GM12878 (cell line): Measurements from ENCODE around the gene CADM2.
"Not testable (repeated sequence)": the region's sequence is repeated elsewhere in the genome, so short reads cannot be mapped to it uniquely, and the experiment has no call there.

Experiments
- BMI1 ChIP-seq: fragments of 450-650 bp; IDR thresholded peaks from 2 replicates; pipeline ENCODE4 v1.6.1; 2016; ENCODE audit warnings: mild to moderate bottlenecking, moderate library complexity, borderline replicate concordance
- CEBPB ChIP-seq, 2 experiments: fragments of 150-350 bp in 1 of 2; IDR thresholded peaks; 2 replicates each; pipeline ENCODE4 v1.6.1; 2012 to 2014; ENCODE audit warnings: low read depth in 2 of 2, low read length in 2 of 2, borderline replicate concordance in 1 of 2, inconsistent platforms in 1 of 2
- CHD4 ChIP-seq: fragments of 200-600 bp; sonication (generic); IDR thresholded peaks from 2 replicates; pipeline ENCODE4 v1.6.1; 2016; ENCODE audit warnings: mild to moderate bottlenecking
- CREM ChIP-seq: IDR thresholded peaks from 2 replicates; pipeline ENCODE4 v1.6.1; 2014; ENCODE audit warnings: antibody characterized with exemption, low read depth
- CTCF ChIP-seq, 3 experiments: IDR thresholded peaks in 2 of 3; conservative IDR thresholded peaks in 1 of 3; 2 replicates each; pipeline ENCODE4 v1.5.1; 2011; ENCODE audit warnings: low read depth in 3 of 3, low read length in 3 of 3, mild to moderate bottlenecking in 3 of 3, control low read depth in 2 of 3, moderate library complexity in 2 of 3, inconsistent platforms in 1 of 3, mixed read lengths in 1 of 3; ENCODE audit not compliant: control insufficient read depth in 2 of 3, insufficient read depth in 1 of 3; ENCODE audit errors: extremely low read depth in 1 of 3
- EZH2 ChIP-seq: IDR thresholded peaks from 2 replicates; pipeline ENCODE4 v1.6.1; 2012; ENCODE audit warnings: low read depth, mild to moderate bottlenecking, control low read depth, inconsistent platforms, low read length, borderline replicate concordance; ENCODE audit not compliant: control insufficient read depth
- GABPA ChIP-seq: IDR thresholded peaks from 2 replicates; pipeline ENCODE4 v1.6.1; 2014; ENCODE audit warnings: antibody characterized with exemption, low read depth, mild to moderate bottlenecking, inconsistent platforms
- NFYB ChIP-seq: IDR thresholded peaks from 2 replicates; pipeline ENCODE4 v1.6.1; 2011; ENCODE audit warnings: low read depth, mild to moderate bottlenecking, low read length, improper control_type of control experiment, moderate library complexity; ENCODE audit not compliant: insufficient read depth
- PKNOX1 ChIP-seq: fragments of 450-650 bp; IDR thresholded peaks from 2 replicates; pipeline ENCODE4 v1.6.1; 2016; ENCODE audit warnings: mild to moderate bottlenecking
- POLR2AphosphoS2 ChIP-seq: IDR thresholded peaks from 2 replicates; pipeline ENCODE4 v1.6.1; 2011; ENCODE audit warnings: low read depth, mild to moderate bottlenecking, low read length, improper control_type of control experiment, moderate library complexity
- USF2 ChIP-seq: IDR thresholded peaks from 2 replicates; pipeline ENCODE4 v1.6.1; 2011; ENCODE audit warnings: low read depth, low read length, improper control_type of control experiment, borderline replicate concordance
- YY1 ChIP-seq: IDR thresholded peaks from 2 replicates; pipeline ENCODE4 v1.6.1; 2011; ENCODE audit warnings: low read depth, mild to moderate bottlenecking, low read length
- ZNF592 ChIP-seq: fragments of 450-650 bp; IDR thresholded peaks from 2 replicates; pipeline ENCODE4 v1.6.1; 2017; ENCODE audit warnings: mild to moderate bottlenecking, moderate library complexity
- ZZZ3 ChIP-seq: IDR thresholded peaks from 2 replicates; pipeline ENCODE4 v1.6.1; 2011; ENCODE audit warnings: low read depth; ENCODE audit not compliant: control insufficient read depth, insufficient read length

GRCh38 chr3:85989581-85989980, 1030.8 kb downstream of the CADM2 start:
- not testable (repeated sequence) for TF ChIP-seq GABPA; ZNF592; USF2; POLR2AphosphoS2; ZZZ3; CHD4; CEBPB (IDR thresholded peaks at IDR 0.05; ENCODE audit: borderline replicate concordance in 1 of 2, low read depth in 2 of 2, low read length in 2 of 2); NFYB; CTCF (IDR thresholded peaks at IDR 0.05 in 2 of 3, conservative IDR thresholded peaks at IDR 0.05 in 1 of 3; ENCODE audit: control insufficient read depth in 2 of 3, extremely low read depth in 1 of 3, insufficient read depth in 1 of 3, low read depth in 3 of 3, low read length in 3 of 3); BMI1; EZH2; CREM; PKNOX1; YY1
